Activated T-cell treated with anti-CD3 and anti-CD28 coated beads for 4 hours (primary cell): ENCODE results near the gene ANKEF1.
"Not testable (repeated sequence)": the region's sequence is repeated elsewhere in the genome, so short reads cannot be mapped to it uniquely, and the experiment has no call there.

Experiments
- DNase-seq: peaks from one replicate; pipeline ENCODE4 v3.0.0-alpha.2; 2020

Gene ANKEF1

DNA sequence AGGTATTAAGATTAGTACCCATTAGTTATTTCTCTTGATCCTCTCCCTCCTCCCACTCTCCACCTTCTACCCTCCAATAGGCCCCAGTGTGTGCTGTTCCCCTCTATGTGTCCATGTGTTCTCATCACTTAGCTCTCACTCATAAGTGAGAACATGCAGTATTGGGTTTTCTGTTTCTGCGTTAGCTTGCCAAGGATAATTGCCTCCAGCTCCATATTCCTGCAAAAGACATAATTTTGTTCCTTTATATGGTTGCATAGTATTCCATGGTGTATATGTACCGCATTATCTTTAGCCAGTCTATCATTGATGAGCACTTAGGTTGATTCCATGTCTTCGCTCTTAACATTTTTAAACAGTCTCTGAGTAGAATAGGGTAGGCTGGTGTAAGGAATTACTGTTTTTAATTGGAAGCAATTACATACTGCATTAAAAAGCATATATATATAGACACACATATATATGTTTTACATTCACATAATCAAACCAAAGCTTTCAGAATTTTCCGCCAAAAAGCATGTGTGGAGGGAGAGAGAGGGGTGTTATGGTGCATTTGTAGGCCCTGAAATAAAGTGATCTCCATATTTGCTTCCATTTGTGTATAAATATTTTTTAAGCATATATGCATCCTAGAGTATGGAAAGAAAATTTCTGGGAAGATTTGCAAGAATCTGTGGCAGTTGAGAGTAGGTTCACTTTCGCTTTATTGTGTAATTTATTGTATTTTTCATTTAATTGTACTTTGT lies 709 bp upstream of the ANKEF1 start:
- no peak for DNase-seq

DNA sequence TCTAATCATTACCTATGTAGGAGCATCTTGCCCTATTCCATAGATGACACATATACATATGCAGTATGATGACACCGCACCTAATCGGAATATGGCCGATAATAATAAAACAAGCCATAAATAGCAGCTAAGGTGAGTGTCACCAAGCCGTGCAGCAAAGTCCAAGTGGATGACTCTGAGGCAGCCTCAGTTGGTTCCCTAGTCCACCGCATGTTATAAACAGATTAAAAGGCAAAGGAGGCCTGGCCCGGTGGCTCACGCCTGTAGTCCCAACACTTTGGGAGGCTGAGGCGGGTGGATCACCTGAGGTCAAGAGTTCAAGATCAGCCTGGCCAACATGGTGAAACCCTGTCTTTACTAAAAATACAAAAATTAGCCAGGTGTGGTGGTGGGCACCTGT lies 1.5 kb downstream of the ANKEF1 start:
- not testable (repeated sequence) for DNase-seq

DNA sequence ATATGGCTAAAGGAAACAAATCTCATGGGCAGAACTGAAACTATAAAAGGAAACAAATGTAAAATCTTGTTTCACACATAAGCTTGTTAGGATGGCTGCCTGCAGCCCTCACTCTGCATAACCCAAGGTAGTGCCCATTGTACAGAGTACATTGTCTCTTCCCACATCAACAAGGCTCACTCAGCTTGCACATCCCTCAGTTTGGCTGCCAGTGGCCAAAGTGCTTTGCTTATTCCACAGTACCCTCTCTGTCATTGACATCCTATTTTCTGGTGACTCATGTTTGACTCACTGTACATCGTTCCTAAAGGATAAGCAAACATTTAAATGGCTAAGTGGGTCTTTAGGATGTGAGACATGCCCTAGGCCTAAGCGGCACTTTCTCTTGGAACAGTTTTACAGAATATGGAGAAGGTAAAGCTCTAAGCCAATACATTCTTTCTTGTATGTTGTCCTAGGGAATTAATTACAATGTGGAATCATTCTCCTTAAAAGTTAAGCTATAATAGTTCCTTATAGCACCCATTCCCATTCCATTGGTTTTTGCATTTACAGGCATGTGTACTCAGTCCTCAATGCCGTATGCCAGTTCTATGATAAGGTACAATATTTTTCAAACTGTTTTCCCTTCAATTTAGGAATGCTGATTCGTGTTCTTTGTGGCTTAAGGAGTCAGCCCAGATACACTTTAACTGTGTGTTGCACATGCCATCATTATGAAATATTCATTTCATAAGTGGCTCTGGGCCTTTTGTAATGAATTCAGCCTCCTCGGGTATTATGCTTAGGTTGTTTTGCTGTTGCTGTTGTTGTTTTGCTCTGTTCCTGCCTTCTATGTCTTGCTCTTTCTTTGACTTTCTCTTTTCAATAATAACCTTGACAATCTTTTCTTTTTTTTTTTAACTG lies 5.5 kb downstream of the ANKEF1 start:
- DNase-seq = no peak

DNA sequence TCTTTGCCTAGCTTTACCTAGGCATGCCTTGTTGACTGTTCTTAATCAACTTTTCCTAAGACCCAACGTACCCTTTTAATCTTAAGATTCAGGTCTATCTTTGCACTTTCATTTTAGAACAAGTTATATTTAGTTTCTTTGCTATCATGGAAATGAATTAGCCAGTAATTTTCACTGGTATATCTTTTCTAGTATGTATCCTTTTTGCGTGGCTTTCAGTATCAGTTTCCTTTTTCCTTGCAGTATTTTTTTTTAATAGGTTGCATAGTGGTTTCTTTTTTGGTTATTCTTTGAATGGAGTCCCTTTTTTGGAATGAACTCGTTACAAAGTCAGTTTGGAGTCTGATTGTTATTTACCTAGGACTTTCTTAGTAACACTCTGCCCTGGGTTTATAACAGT lies 7.3 kb downstream of the ANKEF1 start:
- DNase-seq = no peak

DNA sequence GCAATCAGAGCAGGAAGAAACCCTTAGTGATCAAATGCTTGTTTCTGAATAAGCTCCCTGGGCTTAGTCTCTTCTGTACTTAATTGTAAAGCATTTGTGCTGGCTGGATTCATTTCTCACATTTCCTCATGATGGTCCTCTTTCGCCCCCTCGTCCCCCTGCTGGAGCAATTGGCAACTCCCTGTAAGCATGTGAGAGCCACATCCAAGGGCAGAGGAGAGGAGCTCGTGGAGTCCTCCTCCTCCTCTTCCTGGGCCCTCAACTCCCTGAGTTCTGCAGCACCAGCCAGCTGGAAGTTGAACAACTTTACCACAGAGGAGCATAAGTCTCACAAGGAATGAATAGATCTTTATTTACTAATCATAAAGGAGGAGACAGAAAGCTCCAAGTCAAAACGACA lies 12.6 kb downstream of the ANKEF1 start:
- DNase-seq = no peak

DNA sequence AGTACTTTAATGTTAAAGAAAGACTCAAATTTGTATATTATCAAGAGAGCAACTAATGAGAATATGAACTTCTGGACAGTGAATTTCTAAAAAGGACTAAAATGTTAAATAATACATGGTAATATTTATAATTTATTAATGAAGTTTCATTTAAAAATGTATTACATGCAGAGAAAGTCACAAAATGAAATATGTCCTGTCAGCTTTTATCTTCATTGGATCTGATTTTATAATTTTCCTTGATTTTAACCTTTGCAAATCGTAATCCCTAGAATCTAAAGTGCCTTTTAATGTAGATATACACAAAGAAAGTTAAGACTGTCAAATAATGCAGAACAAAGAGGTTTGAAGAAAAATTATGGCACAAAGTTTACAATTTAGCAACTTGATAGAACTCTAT lies 16.4 kb downstream of the ANKEF1 start:
- DNase-seq = no peak

DNA sequence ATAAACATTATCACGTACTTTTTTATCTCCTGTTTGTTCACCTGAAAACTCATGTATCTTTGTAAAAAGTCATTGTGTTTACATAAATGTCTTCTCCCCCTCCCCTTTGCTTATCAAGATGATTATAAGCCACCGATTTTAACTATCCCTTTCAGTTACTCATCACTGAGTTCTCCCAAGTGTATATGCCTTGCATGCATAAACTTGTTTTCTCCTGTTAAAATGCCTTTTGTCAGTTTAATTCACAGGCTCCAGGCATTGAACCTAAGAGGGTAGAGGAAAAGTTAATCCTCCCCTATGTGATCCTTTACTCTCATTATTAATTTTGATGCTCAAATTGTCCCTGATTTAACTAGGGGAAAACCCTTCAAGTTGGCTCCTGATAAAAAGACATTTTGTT lies 24.2 kb downstream of the ANKEF1 start:
- DNase-seq = no peak

DNA sequence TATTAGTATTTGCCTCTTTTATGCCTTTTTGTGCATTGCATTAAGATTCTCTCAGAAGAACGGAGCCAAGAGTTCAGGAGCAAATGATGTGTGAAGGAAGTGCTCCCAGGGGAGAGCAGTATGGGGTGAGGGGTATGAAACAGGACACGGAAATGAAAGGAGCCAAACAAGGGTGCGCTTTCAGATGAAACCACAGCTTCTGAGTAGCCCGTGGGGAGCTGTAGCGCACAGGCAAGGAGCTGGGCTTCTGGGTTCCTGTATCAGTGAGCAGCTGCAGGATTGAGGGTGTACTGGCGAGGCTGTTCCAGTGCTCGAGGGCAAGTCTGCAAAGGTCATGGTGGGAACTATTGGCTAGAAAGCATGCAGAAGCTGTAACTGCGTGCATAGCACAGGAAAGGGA lies 25.4 kb downstream of the ANKEF1 start:
- no peak for DNase-seq

DNA sequence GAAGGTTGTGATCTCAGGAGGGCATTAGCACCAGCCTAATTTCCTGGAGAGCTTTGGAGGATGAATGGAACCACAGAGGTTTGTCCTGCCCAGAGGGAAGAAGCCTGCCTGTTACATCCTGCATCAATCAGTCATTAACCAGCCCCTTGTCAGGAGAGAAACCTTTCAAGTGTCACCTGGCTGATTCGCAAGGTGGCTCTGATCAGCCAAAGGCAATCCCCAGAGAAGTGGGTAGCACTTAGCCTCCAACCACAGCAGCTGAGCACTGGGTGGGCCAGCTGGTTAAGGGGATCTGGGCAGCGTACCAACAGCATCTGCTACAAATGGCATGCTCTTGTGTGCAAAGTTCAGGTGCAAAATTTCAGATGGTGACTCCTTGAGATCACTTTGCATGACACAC lies 26.9 kb downstream of the ANKEF1 start:
- no peak for DNase-seq

DNA sequence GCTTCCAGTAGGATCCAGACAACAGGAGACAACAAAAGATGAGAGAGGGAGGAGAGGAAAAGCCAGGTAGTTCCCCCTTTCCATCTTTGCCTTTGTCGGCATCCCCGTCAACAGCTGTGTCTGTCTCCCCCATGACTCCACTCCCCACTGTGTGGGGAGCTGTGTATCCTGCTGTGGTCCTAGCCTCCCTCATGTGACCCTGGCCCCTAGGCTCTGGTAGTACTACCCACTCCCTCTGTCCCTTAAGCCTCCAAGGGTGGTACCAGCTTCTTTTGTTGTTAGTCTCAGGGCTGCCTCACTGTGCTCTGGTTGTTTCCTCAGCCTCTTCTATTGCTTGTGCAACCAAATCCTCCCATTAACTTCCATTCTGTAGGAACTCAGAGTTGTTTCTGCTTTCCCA lies 28.7 kb downstream of the ANKEF1 start:
- DNase-seq = no peak

DNA sequence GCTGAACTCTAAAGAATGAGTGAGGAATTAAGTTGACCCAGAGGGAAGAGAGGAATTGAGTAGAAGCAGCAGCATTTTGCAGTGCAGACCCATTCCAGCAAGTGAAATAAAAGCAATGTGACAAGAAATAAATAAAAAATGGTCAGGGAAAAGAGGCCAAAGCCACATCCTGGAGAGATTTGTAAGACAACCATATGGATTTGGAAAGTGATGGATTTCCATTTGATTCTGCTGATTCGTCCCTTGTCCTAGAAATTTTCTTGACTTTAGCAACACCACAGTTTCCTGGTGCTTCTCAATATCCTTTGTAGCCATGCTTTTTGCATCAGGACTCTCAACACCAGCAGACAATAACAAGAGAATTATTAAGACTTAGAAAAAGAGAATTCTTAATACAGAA lies 29.8 kb downstream of the ANKEF1 start:
- DNase-seq = no peak

DNA sequence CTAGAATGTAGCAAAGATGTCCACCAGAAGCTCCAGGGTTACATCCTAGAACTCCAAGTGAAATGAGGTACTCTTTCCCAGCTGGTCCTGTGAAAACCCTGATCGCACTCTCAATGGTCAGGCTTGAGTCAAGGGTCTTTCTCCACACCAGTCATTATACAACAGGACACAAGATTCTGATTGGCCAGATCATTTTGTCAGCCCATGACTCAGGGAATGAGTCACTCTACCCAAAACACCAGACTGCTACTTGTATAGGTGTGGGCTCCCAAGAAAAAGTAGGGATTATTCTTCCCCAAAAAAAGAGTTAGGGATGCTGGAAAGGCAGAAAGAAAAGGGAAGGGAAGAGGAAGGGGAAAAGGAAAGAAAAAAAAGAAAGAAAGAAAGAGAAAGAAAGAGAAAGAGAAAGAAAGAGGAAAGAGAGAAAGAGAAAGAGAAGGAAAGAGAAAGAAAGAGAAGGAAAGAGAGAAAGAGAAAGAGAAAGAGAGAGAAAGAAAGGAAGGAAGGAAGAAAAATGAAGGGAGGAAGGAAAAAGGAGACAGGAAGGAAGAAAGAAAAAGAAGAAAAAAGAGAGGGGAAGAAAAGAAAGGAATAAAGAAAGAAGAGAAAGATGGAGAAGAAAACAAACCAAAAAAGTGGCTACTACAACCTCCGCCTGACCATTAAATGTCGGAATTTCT lies 30.5 kb downstream of the ANKEF1 start:
- no peak for DNase-seq

DNA sequence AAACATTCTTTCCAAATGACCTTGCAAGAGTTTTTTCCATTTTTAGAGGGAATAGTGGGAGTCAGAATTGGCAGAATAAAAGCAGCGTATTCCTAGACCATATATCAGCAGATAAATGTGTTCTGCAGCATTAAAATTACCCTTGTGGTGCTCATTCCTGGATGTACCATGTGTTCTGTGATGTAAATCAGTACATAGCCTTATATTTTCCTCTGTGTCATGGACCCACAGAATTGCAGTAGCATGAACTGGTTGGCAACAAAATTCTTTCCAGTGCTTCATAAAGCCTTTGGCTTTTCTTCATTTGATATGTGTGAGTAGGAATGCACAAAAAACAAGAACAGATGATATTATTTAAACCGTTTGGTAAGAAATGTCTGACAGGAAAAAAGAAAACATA lies 32.5 kb downstream of the ANKEF1 start:
- no peak for DNase-seq

DNA sequence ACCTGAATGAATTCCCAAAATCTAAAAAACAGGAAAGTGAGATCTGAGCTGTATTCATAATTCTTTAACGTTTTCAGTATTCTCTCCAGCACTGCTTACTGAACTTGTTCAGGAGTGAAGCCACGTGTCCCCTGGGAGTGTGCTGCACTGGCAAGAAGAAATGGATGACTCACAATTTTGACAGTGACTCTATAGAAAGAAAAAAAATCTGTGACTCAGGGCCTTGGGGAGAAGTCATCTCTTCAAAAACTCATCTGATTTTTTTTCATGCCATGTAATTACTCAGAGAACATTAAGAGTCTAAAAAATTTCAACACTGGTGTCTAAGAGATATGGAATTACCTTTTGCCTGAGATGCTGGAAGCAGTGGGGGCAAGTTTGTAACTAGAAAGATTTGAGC lies 39.7 kb downstream of the ANKEF1 start:
- DNase-seq = no peak

DNA sequence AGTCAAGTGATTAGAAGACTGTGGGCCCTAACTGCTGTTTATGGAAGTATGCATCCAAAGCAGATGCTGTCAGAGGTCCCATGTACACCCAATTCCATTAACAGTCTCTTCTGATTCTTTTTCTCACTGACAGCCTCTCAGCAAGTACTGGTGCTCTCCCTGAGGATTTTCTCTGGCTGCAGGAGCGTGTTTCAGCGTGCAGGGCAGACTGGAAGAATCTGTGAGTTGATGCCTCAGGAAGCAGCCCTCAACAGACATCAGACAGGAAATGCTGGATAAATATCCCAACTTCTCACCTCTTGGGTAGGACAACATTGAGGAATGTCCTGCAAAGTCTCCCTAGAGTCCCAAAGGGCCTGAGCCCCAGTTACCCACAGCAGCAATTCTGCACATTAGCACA lies 40.8 kb downstream of the ANKEF1 start:
- no peak for DNase-seq

DNA sequence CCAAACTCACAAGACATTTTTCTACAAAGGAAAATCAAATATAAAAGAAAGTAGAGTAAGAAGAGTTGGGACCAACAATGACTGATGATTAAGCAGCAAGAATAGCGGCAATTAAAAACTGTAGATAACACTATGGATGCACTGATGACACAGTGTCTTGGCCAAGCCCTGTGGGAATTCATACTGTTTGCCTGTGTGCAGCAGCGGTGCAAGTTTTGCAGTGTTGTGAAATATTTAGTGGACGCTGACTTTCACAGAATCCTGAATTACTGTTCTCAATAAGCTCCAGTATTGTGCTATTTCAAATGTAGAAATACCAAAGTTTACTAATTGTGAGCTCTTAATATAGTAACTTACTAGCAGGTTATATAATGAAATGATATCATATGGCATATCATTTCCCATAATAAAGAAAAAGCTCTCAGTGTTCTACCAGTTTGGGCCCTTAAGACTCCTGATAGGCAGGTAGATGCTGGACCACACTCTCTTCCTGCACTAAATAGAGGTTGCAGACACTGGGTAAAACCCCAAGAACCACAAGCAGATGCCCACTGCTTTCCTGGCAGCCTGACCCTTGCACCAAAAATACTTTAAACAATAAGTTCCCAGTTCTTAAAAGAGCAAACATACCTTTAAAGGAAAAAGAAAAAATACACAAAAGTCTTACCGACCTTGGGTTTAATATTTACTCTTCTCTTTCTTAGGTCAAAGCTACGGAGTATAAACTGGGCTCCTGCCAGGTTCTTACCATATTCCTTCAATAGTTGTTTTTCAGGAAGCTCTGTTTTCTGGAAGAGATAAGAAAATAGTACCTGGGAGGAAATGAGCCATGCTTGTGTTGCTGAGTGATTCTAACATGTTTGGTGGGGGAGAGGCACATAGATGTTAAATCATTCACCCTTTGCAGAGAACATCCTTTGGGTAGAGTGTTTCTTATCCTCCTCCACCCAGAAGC lies 41.6 kb downstream of the ANKEF1 start:
- DNase-seq = no peak

DNA sequence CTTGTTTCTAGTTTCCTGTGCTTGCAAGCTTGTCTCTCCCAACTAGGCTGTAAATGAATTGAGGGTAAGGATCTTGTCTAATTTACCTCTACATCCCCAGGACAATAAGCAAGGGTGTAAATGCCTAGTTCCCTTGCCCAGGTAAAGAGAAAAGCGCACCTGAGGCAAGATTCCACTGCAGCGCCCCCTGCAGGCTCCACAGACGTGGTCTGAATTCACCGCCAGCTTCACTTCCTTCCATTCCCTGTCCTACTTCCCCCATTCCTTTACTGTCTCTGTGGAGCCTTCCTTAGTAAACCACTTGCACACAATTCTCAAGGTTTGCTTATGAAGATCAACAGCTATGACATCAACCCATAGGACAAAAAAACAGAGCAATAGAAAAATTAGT lies 42.3 kb downstream of the ANKEF1 start:
- no peak for DNase-seq

DNA sequence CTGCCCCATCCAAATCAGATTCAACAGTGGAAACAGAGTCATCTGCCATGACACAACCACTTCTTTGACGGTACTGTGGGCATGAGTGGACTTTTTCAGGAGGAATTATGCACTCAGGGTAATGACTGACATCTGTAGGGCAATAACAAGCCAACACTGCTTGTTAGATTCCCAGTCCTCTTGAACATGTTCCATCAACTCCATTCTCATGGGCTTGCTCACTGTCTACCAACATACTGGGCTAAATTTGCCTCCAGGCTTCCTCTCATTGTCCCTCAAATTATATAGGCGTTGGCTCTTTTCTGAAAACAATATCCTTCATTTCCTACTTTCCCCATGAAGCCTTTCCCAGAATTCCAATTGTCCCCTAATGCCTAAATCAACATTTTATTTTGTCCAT lies 43.1 kb downstream of the ANKEF1 start:
- DNase-seq = no peak

DNA sequence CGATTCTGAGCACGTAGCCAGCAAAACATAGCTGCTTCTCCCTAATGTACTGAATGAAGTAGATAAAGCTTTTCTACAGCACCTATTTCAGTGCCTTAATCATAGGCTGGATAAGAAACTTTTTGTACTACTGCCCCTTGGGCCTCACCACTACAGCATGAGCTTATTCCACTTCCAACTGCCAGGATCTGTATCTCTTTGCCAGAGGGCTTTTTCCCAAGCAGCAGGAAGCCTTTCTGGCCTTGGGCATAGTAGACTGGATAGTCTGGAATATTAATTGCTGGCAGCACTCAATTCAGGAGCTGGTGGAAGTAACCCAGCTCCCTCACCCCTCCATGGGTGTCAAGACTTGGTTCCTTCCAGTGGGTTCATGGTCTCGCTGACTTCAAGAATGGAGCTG lies 43.6 kb downstream of the ANKEF1 start:
- no peak for DNase-seq

DNA sequence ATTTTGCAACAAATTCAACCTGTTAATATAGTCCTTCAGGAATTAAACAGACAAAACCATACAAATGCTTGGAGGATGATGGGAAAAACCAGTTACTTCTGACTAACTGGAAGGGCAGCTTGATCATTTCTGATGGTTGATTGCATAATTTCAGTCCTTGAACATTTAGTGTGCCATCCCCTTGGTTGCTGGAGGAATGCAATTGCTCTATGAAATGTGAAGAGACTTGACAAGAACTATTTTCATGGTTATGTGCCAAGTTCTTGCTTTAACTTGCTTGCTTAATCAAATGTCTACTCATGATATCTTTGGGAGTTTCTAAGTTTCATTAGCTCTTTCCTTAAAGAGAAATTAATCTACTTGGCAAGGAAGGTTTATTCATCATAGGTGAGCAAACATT lies 45.2 kb downstream of the ANKEF1 start:
- no peak for DNase-seq

DNA sequence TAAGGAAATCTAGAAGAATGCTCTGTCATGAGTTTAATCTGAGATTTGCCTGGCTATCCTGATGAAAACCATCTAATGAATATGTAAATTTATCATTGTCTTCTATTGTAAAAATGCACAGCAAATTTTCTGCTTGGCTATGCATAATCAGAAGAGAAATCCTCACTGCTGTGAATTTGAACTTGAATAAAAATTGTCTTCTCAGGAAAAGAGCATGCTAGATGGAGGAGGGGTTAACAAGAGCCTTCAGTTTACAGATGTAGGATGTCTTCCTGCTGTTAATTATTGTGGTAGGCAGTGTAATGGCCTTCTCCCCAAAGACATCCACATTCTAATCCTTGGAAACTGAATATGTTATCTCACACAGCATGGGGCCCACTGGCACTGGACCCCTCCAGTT lies 45.8 kb downstream of the ANKEF1 start:
- DNase-seq = no peak

DNA sequence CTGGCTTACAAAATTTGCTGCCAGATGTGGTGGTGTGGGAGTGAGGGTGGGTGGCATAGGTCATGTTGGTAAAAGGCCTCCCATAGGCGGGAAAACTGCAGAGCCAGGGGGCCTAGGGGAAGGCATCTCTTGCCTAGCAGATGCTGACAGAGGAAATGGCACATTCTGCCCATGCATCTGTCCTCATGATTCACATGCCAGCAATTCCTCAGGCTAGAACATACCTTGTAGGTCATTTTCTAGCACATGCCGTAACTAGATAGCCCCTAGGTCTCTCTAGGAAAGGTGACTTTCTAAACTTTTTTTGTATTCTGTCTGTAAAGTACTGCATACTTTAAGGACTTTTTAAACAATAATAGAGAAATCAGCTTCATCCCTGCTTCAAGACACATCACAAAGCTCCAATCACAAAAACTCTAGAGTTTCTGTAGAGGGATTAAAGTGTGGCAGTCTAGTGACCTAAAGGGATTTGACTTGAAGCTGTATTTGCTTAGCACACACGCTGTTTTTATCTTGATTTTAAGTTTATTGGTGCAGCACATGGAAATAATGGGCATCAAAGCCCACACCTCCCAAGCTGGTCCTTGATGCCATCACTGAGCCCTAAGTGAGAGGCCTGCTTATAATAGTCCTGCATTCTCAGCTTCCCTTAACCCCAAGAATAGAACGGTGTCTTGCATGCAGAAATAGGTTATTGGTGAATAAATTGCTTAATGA lies 55.2 kb downstream of the ANKEF1 start:
- no peak for DNase-seq
